SH-SY5Y (cell line): ENCODE results near the gene SUGP2.

Experiments
- GATA2 ChIP-seq: IDR thresholded peaks from 2 replicates; pipeline ENCODE4 v1.6.1; 2011; ENCODE audit warnings: mild to moderate bottlenecking, low read depth, low read length
- GATA3 ChIP-seq: IDR thresholded peaks from 2 replicates; pipeline ENCODE4 v1.6.1; 2011; ENCODE audit warnings: low read depth, mild to moderate bottlenecking, low read length, moderate library complexity

- TF ChIP-seq GATA2, result no peak
- TF ChIP-seq GATA3, result no peak
These were observed 89.9 kb downstream of the SUGP2 start for GRCh38 chr19:18943465-18943864.
